NOMO-1 treated with dmso at 0.1 percent for 144 hours (cell line): ENCODE data around the gene MANEAL.
"Not testable (repeated sequence)": the region's sequence is repeated elsewhere in the genome, so short reads cannot be mapped to it uniquely, and the experiment has no call there.

Experiments
- DNase-seq: peaks from one replicate; lab custom pipeline; 2025; ENCODE audit not compliant: unreplicated experiment; lab: John Stamatoyannopoulos, UW

Gene MANEAL, protein sequence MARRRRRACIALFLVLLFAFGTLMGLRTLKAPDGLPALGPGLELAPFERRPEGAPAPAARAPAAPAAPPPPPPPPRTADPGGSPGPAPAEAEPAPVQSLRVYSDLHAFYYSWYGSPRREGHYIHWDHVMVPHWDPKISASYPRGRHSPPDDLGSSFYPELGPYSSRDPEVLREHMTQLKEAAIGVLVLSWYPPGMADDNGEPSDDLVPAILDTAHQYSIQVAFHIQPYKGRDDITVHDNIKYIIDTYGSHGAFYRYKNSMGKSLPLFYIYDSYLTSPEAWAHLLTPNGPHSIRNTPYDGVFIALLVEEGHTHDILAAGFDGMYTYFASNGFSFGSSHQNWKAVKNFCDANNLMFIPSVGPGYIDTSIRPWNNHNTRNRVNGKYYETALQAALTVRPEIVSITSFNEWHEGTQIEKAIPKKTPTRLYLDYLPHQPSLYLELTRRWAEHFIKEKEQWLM

DNA sequence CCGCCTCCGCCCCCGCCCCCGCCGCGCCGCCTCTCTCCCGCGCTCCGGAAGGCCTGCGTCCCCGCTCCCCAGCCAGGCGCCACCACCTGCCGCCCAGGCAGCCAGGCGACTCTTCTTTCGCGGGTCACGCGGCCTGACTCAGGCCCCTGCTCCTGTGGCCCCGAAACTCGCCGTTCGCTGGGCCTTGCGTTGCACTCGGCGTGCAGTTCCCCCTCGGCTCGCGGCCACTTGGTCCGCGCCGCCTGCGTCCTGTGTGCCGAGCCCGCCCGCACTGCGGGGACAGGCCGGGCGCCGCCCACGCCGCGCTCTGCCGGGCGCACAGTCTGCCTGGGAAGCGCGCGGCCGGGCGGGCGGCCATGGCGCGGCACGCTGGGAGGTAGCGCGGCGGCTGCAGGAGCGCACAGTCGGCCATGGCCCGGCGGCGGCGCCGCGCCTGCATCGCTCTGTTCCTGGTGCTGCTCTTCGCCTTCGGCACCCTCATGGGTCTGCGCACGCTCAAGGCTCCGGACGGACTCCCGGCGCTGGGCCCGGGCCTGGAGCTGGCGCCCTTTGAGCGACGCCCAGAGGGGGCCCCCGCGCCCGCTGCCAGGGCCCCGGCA is at the start of gene MANEAL:
MANEAL (plus strand) TSS at position 75 of the 599 bp plus-strand sequence; CDS start at position 411, 336 bp downstream.
- peak; percentile 40 for DNase-seq

DNA sequence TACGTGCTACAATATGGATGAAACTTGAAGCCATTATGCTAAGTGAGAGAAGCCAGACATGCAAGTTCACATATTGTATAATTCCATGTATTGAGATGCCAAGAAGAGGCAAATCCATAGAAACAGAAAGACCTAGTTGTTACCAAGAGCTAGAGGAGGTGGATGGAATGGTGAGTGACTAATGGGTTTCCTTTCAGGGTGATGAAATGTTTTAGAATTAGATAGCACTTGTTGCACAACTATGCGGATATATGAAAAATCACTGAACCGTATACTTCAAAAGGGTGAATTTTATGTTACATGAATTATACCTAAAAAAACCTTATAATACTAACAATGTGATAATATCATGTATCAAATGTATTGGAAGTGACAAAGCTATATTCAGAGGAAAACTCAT is 46.8 kb upstream of the MANEAL start:
- DNase-seq = no peak

DNA sequence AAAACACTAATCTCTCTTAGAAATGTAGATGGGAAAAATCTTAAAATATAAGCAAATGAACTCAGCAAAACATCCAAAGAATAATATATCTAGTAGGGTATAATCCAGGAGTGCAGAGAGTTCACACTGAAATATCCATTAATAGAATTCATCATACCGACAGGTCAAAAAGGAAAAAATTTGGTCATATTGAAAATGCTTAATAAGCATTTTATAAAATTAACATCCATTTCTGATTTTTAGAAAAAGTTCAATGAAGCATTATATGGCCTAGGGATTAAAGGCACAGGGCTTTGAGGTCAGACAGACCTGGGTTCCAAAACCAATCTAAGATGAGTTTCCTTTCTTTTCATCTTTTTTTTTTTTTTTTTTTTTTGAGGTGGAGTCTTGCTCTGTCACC is 45.1 kb upstream of the MANEAL start:
- no peak for DNase-seq

DNA sequence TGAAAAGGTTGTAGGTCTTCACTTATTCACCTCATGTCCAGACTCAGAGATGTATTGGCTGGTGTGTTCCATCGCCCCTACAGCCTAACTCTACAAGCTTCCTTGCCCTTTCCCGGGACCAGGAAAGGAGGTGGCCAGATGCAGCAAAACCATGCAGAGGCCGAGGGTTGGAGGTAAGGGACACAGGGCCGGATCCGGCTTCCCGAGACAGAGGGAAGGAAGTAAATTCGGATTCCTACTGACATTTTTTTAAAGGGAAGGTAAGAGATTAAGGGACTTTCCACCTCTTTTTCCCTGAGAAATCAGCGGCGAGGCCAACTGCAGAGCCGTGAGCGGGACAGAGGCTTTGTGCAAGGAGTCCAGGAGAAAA is 41.4 kb upstream of the MANEAL start:
- no peak for DNase-seq

DNA sequence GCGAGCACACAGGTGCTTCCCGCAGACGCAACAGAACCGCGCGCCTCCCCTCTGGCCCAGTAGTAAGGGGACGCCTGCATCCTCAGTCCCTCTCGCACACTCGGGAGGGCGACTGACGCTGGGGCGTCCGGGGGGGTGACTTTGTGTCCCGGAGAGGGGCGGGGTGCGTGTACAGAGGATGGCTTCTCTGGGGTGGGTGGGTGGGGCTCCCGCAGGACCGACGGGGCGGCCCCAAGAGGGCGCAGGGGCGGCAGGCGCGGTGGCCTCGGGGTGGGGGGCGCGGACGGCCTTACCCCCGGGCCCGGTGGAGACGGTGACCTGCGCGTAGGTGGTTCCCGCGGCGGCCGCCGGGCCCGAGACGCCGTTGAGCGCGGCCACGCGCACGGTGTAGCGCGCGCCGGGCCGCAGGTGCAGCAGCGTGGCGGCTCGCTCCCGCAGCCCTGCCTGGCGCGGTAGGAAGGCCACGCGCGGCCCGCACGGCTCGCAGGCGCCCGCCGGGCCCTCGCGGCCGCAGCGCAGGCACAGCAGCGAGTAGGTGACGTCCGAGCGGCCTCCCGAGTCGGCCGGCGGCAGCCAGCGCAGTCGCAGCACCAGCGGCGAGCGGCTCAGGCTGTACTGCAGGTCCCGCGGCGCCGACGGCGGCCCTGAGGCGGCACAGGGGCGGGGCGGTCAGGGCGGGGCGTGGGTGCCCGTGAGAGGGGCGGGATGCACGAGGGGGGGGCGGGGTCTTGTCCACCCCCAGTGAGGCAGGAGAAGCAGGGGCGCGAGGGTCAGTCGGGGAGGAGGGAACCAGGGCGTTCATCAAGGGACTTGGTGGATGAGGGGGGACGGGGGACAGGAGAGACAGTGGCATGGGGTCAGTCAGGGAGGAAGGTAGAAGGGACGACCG is 40.8 kb upstream of the MANEAL start:
- DNase-seq = no peak

DNA sequence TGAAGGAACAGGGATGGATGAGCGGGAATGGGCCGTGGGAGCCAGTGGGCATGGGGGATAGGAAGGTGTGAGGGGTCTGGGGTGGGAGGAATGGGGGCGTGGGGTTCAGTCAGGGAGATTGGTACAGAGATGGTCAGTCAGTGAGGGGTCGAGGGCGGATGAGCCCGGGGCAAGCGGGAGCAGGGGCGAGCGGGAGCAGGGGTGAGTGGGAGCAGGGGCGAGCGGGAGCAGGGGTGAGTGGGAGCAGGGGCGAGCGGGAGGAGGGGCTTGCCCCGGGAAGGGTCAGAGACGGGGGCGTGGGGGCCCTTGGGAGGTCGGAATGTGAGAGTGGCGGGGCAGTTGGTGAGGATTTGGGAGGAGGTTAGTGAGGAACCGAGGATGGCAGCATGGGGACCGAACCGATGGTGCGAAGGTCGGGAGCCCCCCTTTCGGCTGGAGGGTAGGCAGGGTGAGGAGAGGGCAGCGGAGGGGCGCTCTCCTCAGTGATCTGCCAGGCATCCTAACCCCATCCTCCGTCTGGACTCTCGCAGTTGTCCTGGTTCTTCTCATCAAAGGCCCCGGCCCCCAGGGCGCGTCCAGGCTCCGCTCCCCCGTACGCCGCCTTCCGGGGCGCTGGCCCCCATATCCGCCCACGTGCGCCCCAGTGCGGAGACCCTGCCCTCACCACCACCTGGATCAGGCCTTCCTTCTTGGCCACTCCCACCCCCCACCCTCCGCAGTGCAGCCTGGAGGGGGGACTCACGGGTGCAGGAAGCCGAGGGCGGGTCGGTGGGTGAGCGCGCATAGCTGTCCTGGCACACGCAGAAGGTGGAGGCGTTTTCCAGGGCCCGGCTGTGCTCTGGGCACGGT is 40.0 kb upstream of the MANEAL start:
- DNase-seq = no peak

DNA sequence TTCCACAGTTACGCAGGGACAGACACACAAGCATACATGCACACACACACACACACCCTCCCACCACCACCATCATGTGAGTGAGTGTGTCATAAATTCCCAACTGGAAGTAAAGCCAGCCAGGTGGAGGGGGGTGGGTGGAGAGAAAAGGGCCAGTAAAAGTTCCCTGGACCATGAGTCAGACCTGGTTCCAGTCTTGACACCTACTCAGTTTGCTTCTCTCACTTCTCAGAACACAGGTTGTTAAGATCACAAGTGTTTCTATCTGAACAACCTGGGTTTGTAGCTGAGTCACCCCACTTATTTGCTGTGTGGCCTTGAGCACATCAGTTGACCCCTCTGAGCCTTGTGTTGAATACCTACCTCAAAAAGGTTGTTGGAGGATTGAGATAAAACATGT is 38.4 kb upstream of the MANEAL start:
- no peak for DNase-seq

DNA sequence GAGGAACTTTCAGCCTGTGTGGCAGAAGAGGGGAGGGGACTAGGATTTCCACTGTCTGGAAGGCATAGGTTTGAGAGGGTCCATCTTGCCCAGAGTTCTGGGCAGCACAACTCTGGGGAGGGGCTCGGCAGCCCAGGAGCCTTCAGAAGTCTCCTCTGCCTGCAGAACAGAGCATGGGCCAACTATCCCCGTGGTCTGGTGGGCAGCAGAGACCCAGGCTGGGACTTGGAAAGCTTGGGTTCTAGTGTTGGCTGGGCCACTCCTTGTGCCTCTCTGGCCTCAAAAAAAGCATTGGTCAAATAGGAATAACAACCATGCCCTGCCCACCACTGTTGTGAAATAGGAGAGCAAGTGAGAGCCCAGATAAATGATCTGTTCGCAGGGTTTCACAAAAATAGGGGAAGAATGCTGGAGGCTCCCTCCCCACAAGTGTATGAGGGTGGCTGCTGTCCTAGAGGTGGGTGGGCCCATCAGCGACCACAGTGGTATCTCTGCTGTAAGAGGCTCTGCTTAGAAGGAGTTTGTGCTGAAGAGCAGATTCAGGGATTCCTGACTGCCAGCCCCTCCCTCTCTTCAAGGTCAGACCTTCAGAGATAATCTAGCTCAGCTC is 37.6 kb upstream of the MANEAL start:
- DNase-seq = no peak

DNA sequence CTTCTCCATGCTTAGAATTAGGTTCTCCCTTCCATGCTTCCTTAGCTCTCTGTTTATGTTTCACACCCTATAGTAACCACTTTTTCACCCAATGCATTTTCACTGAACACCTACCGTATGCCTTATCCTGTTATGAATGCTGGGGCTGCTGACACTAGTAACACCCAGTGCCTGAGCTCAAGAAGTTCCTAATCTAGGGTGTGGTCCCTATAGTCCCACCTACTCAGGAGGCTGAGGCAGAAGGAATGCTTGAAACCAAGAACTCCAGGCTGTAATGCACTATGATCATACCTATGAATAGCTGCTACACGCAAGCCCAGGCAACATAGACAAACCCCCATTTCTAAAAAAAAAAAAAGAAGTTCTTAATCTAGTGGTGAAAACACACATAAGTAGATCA is 34.2 kb upstream of the MANEAL start:
- DNase-seq = no peak

DNA sequence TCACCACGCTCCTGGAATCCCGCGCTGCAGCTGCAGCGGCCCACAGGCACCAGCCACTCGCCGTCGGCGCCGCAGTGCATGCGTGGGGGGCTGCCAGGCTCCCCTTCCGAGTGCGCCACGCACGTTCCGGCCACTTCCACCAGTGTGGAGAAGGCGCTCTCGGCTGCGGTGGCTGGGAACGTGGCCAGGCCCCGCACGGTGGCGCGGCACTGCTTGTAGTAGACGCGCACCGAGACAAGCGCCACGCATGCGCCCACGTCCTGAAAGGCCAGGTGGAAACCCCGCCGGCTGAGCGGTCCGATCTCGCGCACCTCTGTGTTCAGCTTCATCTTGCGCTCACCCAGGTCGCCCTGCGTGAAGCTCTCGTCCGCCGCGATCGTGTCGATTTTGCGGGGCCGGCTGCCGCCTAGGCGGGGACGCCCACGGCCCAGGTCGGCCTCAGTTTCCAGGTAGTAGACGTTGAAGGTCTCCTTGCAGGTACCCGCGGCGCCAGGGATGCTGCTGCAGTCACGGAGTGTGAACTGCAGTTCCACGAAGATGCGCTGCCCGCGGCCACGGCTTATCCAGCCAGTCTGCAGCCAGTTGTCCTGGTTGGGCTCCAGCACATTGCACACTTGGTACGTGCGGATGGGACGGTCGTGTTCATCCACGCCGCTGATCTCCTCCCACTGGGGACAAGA is 32.1 kb upstream of the MANEAL start:
- DNase-seq = no peak

DNA sequence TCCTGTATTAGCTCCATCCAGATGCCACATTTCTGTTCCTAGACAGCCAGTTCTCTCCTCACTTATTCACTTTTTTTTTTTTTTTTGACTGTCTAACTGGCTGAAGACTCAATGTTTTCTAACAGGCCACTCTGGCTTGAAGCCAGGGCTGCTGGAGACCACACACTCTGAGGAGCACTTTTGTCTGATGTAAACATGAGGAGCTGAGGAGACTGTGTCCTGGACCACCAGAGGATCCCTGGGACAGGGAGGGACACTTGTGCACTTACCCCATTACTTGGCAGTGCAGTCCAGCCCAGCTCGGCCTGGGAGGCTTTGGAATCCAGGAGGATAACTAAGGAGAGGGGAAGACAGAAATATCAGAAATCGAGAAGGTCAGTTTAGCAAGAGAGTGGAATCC is 31.1 kb upstream of the MANEAL start:
- no peak for DNase-seq

DNA sequence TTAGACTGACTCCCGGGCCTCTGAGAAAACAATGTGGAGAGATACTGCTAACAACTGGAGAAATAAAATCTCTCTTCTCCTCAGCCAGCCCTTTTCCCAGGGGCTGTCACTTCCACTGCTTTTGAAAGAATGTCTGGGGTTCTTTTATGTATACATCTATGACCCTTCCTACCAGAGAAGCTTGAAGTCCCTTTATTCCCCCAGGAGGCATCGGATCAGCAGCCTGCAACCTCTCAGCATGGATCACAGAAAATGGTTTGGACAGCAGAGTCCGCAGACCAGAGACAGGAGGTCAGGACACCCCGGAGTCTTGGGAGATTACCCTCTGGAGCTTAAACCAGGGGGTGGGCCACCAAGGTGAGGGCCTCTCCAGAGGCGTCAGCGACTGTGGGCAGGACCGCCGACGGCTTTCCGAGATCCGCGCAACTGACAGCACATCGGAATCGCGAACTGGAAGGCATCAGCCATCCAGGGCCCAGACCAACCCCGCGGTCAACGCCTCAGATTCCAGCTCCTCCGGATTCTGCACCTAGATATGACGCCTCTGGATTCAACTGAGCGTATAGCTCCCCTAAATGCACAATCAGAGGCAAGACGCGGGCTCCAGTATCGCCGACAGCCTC is 29.7 kb upstream of the MANEAL start:
- DNase-seq = no peak

DNA sequence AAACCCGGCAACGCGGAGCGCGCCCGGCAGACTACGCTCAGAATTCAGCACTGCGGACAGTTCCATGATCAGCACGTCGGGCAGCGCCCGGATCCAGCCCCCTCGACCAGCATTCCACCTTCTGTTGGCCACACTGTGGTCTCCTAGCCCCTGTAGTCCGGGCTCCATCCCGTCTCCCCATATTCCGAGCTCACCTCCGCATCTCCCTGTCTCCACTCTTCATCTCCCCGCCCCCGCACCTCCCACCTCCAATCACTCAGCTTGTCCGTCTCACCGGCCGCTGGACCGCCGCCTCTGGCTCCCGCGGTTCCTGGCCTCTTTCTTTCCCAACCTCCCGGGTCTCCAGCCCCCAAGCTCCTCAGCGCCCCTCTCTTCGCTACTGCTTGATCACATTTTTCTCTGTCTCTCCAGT is 29.2 kb upstream of the MANEAL start:
- no peak for DNase-seq

DNA sequence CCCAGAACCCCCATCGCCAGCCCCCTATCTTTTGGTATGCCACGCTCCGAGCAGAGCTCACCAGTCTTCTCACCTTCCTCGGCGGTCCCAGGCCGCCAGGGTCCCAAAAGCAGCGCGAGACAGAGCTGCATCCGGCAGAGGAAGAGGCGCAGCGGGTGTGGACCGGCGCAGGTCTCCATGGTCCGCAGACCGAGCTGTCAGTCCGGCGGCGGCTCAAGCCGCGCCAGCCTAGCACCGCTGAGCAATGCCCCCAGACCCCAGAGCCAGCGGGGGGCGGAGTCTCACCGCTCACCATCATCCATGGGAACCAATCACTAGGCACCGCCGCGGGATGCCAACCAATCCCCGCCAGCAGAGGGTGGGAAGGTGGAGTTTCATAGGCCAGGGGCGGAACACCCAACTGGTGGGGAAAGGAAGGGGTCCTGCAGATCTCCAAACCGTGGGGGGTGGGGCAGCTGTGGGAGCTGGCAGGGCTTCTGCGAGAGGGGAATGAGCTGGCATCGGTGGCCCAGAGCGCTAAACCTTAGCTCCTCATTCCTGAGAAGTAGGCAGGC is 28.7 kb upstream of the MANEAL start, which contains the start of gene EPHA10:
EPHA10 (minus strand) TSS at position 233 of the 554 bp plus-strand sequence; CDS start at position 179, 54 bp downstream.
- no peak for DNase-seq

DNA sequence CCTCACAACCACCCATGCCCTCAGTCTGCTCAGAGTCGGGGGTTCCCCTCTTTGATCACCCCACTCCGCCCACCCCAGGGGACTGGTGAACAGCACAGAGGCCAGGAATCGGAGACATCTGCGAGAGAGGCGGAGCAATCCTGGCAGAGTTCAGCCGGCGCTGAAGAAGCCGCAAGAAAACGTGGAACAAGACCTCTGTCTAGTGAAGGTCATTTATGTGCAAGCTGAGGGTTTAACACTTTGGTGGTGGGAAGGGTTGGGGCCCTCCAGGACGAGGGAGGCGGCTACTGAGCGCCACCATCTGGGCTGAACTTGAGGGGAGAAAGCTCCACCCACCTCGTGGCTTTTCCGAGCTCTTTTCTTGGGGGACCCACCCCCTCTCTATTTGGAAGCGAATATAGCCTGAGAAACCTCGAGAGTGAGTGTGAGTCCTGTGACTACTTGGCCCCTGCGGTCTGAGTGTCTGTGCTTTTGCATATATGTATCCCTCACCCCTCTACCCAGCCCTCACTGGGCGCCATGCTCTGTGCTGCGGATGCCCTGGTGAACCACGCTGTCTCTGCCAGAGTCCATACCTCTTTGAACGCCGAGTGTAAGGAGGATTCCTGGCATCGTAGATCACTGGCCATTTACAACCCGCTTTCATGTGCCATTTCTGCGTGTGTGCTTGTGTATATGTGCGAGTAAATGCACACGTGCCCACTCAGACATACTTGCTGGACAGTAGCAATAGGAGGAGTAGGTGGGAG is 27.6 kb upstream of the MANEAL start:
- DNase-seq = no peak

DNA sequence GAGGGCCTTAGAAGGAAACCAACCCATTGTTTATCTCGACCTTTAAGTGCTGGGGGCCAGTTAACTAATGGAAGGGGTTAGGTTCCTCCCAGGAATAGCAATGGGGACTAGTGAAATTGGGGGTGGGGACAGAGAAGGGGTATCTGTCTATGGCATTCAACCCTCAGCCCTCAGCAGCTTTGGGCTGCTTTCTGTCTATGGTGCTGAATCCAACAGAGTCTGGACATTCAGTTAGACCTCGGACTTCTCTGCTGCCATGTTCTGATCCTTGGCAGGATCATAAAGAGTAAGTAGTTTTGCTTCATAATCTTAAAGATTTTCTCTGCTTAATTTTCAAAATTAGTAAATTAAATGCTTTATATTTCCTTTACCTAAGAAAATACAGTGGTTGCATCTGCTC is 26.2 kb upstream of the MANEAL start:
- DNase-seq = no peak

DNA sequence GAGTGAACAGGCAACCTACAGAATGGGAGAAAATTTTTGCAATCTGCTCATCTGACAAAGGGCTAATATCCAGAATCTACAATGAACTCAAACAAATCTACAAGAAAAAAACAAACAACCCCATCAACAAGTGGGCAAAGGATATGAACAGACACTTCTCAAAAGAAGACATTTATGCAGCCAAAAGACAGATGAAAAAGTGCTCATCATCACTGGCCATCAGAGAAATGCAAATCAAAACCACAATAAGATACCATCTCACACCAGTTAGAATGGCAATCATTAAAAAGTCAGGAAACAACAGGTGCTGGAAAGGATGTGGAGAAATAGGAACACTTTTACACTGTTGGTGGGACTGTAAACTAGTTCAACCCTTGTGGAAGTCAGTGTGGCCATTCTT is 22.2 kb upstream of the MANEAL start:
- not testable (repeated sequence) for DNase-seq

DNA sequence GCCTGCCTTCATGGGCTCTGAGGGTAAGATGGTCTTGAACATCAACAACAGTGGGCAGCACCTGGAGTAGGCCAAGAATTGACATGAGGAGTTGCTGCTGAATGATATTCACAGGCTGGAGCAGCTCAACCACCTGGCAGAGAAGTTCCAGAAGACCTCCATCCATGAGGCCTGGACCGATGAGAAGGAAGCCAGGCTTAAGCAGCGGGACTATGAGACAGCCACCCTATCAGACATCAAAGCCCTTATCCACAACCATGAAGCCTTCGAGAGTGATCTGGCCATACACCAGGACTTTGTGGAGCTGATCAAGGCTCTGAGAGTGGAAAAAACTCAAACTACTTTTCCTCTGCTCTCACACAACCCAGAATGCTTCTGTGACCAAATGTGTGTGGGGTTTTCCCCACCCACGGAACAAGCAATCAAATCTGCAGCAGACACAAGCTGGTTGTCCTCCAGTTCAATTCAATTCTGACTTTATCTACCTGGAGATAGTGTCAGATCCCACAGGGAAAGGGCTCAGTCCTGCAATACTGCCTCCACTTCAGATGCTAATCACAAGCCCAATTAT is 16.6 kb upstream of the MANEAL start:
- DNase-seq = no peak
